Panc1 (cell line): ENCODE data around the gene SLC49A3.

Experiments
- TF ChIP-seq, protein P1 (sequence below): fragments of 450-650 bp; IDR thresholded peaks from 2 replicates; pipeline ENCODE4 v1.5.1; 2017; ENCODE audit warnings: mild to moderate bottlenecking
- TF ChIP-seq, protein P2 (sequence below), 2 experiments: IDR thresholded peaks; 2 replicates each; pipeline ENCODE4 v1.6.1; 2011 to 2012; ENCODE audit warnings: low read depth in 2 of 2, control low read depth in 1 of 2, low read length in 1 of 2, mild to moderate bottlenecking in 1 of 2, moderate library complexity in 1 of 2; ENCODE audit not compliant: insufficient read depth in 1 of 2

DNA sequence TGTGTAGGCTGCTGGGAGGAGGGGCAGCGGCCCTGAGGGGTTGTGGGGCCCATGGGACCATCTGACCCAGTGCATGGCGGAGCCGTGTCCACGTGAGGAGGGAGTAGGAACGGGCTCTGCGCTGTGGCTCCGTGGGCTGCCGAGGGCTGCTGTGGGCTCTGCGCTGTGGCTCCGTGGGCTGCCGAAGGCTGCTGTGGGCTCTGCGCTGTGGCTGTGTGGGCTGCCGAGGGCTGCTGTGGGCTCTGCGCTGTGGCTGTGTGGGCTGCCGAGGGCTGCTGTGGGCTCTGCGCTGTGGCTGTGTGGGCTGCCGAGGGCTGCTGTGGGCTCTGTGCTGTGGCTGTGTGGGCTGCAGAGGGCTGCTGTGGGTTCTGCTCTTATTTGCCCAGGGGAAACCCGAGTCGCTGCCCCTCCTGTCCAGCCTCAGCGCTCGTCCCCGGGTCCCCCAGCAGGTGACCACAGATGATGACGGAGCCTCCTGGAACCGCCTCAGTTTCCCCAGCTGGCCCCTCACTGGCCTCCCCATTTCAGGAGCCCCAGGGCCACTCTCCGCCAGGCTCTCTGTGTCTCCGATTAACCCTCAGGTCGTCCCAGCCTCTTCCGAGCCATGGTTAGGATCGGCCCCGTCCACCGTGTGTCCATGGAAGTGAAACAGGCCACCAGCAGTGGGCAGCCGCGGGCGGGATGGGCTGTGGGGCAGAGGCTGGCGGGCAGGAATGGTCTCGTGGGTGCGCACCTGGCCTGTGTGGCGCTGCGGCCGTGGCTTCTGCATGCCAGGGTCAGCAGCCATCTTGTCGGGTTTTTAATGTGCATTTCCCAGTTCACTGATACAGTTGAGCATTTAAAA is 36.7 kb upstream of the SLC49A3 start:
- TF ChIP-seq, protein P1, sequence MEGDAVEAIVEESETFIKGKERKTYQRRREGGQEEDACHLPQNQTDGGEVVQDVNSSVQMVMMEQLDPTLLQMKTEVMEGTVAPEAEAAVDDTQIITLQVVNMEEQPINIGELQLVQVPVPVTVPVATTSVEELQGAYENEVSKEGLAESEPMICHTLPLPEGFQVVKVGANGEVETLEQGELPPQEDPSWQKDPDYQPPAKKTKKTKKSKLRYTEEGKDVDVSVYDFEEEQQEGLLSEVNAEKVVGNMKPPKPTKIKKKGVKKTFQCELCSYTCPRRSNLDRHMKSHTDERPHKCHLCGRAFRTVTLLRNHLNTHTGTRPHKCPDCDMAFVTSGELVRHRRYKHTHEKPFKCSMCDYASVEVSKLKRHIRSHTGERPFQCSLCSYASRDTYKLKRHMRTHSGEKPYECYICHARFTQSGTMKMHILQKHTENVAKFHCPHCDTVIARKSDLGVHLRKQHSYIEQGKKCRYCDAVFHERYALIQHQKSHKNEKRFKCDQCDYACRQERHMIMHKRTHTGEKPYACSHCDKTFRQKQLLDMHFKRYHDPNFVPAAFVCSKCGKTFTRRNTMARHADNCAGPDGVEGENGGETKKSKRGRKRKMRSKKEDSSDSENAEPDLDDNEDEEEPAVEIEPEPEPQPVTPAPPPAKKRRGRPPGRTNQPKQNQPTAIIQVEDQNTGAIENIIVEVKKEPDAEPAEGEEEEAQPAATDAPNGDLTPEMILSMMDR: no peak
- TF ChIP-seq, protein P2, sequence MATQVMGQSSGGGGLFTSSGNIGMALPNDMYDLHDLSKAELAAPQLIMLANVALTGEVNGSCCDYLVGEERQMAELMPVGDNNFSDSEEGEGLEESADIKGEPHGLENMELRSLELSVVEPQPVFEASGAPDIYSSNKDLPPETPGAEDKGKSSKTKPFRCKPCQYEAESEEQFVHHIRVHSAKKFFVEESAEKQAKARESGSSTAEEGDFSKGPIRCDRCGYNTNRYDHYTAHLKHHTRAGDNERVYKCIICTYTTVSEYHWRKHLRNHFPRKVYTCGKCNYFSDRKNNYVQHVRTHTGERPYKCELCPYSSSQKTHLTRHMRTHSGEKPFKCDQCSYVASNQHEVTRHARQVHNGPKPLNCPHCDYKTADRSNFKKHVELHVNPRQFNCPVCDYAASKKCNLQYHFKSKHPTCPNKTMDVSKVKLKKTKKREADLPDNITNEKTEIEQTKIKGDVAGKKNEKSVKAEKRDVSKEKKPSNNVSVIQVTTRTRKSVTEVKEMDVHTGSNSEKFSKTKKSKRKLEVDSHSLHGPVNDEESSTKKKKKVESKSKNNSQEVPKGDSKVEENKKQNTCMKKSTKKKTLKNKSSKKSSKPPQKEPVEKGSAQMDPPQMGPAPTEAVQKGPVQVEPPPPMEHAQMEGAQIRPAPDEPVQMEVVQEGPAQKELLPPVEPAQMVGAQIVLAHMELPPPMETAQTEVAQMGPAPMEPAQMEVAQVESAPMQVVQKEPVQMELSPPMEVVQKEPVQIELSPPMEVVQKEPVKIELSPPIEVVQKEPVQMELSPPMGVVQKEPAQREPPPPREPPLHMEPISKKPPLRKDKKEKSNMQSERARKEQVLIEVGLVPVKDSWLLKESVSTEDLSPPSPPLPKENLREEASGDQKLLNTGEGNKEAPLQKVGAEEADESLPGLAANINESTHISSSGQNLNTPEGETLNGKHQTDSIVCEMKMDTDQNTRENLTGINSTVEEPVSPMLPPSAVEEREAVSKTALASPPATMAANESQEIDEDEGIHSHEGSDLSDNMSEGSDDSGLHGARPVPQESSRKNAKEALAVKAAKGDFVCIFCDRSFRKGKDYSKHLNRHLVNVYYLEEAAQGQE (IDR thresholded peaks at IDR 0.05; ENCODE audit: insufficient read depth in 1 of 2, low read depth in 2 of 2, low read length in 1 of 2): no peak
